SK-N-SH treated with all-trans-retinoic acid at 6 μM for 48 hours (cell line): Measurements from ENCODE around the gene GCSAM.

Experiments used
- ATAC-seq: fragments of 200-7000 bp; cut with Tn5 transposase; 3 replicates; pipeline ENCODE4 v1.9.1; 2020; ENCODE audit warnings: mild to moderate bottlenecking, moderate library complexity
- ARNTL ChIP-seq: fragments of 450-650 bp; formaldehyde crosslinking; IDR thresholded peaks from 2 replicates; pipeline ENCODE4 v1.5.0; 2020; ENCODE audit warnings: low read depth, mild to moderate bottlenecking, moderate library complexity, borderline replicate concordance
- BACH2 ChIP-seq: fragments of 250-450 bp; sonication (Bioruptor Pico); IDR thresholded peaks from 2 replicates; pipeline ENCODE4 v1.9.0; 2021; ENCODE audit warnings: mild to moderate bottlenecking, borderline replicate concordance
- CREB5 ChIP-seq: fragments of 250-450 bp; sonication (Bioruptor Pico); IDR thresholded peaks from 2 replicates; pipeline ENCODE4 v1.5.1; 2020; ENCODE audit warnings: low read depth, mild to moderate bottlenecking, moderate library complexity
- CSDC2 ChIP-seq: fragments of 250-450 bp; sonication (Bioruptor Pico); IDR thresholded peaks from 2 replicates; pipeline ENCODE4 v1.5.0; 2020; ENCODE audit warnings: mild to moderate bottlenecking, moderate library complexity
- CSRNP3 ChIP-seq: fragments of 250-450 bp; sonication (Bioruptor Pico); IDR thresholded peaks from 2 replicates; pipeline ENCODE4 v1.5.1; 2021; ENCODE audit warnings: mild to moderate bottlenecking, moderate library complexity
- ESRRG ChIP-seq: fragments of 250-450 bp; sonication (Bioruptor Pico); IDR thresholded peaks from 2 replicates; pipeline ENCODE4 v1.6.1; 2021; ENCODE audit warnings: mild to moderate bottlenecking
- POU6F1 ChIP-seq: fragments of 250-450 bp; sonication (Bioruptor Pico); IDR thresholded peaks from 2 replicates; pipeline ENCODE4 v1.8.0; 2021; ENCODE audit warnings: low read depth, mild to moderate bottlenecking, moderate library complexity, borderline replicate concordance
- PPARA ChIP-seq: fragments of 250-450 bp; sonication (Bioruptor Pico); IDR thresholded peaks from 2 replicates; pipeline ENCODE4 v1.5.0; 2020; ENCODE audit warnings: mild to moderate bottlenecking, borderline replicate concordance
- RARB ChIP-seq: fragments of 250-450 bp; sonication (Bioruptor Pico); IDR thresholded peaks from 2 replicates; pipeline ENCODE4 v1.8.0; 2021; ENCODE audit warnings: mild to moderate bottlenecking, moderate library complexity
- TCF4 ChIP-seq: fragments of 250-450 bp; sonication (Bioruptor Pico); IDR thresholded peaks from 2 replicates; pipeline ENCODE4 v1.8.0; 2021; ENCODE audit warnings: mild to moderate bottlenecking, moderate library complexity, borderline replicate concordance
- TOX ChIP-seq: fragments of 250-450 bp; sonication (Bioruptor Pico); IDR thresholded peaks from 2 replicates; pipeline ENCODE4 v1.8.0; 2021; ENCODE audit warnings: mild to moderate bottlenecking, moderate library complexity, borderline replicate concordance
- TSHZ2 ChIP-seq: fragments of 250-450 bp; sonication (Bioruptor Pico); IDR thresholded peaks from 2 replicates; pipeline ENCODE4 v1.5.0; 2020; ENCODE audit warnings: mild to moderate bottlenecking, moderate library complexity
- ZC3H10 ChIP-seq: fragments of 250-450 bp; sonication (Bioruptor Pico); IDR thresholded peaks from 2 replicates; pipeline ENCODE4 v1.5.1; 2021; ENCODE audit warnings: mild to moderate bottlenecking, moderate library complexity
- ZFP3 ChIP-seq: fragments of 250-450 bp; sonication (Bioruptor Pico); IDR thresholded peaks from 2 replicates; pipeline ENCODE4 v1.5.0; 2020; ENCODE audit warnings: mild to moderate bottlenecking, moderate library complexity
- ZFP30 ChIP-seq: fragments of 450-650 bp; formaldehyde crosslinking; IDR thresholded peaks from 2 replicates; pipeline ENCODE4 v1.5.0; 2022; ENCODE audit warnings: mild to moderate bottlenecking, moderate library complexity
- ZNF565 ChIP-seq: fragments of 450-650 bp; formaldehyde crosslinking; conservative IDR thresholded peaks from 2 replicates; pipeline ENCODE4 v1.5.0; 2020; ENCODE audit warnings: low read depth, mild to moderate bottlenecking, moderate library complexity
- ZNF70 ChIP-seq: fragments of 450-650 bp; formaldehyde crosslinking; IDR thresholded peaks from 2 replicates; pipeline ENCODE4 v1.5.0; 2020; ENCODE audit warnings: mild to moderate bottlenecking, moderate library complexity

Gene GCSAM

GRCh38 chr3:112122870-112123269, 10.2 kb downstream of the GCSAM start (continued):
- TF ChIP-seq TSHZ2 (CRISPR knock-in tag) = no peak

- ATAC-seq = no peak
- no peak for TF ChIP-seq ZFP30 (CRISPR knock-in tag)
- no peak for TF ChIP-seq POU6F1
- TF ChIP-seq ESRRG (CRISPR knock-in tag) = no peak
- no peak for TF ChIP-seq PPARA
- no peak for TF ChIP-seq BACH2 (CRISPR knock-in tag)
- TF ChIP-seq TCF4 = no peak
- TF ChIP-seq CSRNP3 (CRISPR knock-in tag) = no peak
Measured at GRCh38 chr3:112121577-112122547, 11.2 kb downstream of the GCSAM start.

GRCh38 chr3:112119962-112120836, 12.8 kb downstream of the GCSAM start:
- ATAC-seq = no peak

GRCh38 chr3:112117841-112118571, 15.0 kb downstream of the GCSAM start:
- TF ChIP-seq RARB (no peak), ZNF565 (CRISPR knock-in tag) (no peak), ZNF70 (no peak), ESRRG (CRISPR knock-in tag) (no peak), TOX (CRISPR knock-in tag) (no peak), ZC3H10 (CRISPR knock-in tag) (no peak), BACH2 (CRISPR knock-in tag) (no peak), POU6F1 (no peak), CREB5 (CRISPR knock-in tag) (no peak), CSDC2 (CRISPR knock-in tag) (no peak), ARNTL (CRISPR knock-in tag) (no peak)
- peak; percentile 25; the same call in 1 of the 3 replicates for ATAC-seq

More at GRCh38 chr3:112119962-112120836, 12.8 kb downstream of the GCSAM start:
- no peak for TF ChIP-seq ZFP3 (CRISPR knock-in tag)
- no peak for TF ChIP-seq CREB5 (CRISPR knock-in tag)
- TF ChIP-seq BACH2 (CRISPR knock-in tag) = no peak
